ENCODE data around the gene PAPSS1. TPM values are rescaled to one million over a fixed set of nuclear protein-coding genes. Genes with fewer than 3 reads are reported as not detected.

The PAPSS1 gene
- polyA plus RNA-seq, 1 of the 3 experiments (the other 2 are of a cell fraction) = 70.1 TPM

DNA sequence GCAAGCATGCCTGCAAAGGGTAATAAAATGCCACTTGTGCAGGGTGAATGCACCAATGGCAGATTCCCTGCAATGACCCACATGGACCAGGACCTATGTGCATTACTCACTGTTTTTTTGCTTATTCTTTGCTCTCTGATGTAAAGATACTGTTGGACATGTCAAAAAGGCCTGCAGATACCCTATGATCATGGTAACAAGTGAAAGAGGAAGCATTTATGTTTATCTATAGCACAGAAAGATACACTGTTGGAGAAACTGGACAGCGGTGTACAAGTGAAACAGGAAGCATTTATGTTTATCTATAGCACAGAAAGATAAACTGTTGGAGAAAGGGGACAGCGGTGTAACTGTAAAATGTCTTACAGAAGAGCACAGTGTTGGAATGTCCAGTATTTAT is 127.5 kb downstream of the PAPSS1 start:
- H3K9ac ChIP-seq = no peak overlapping the region
- TF ChIP-seq, protein P1, sequence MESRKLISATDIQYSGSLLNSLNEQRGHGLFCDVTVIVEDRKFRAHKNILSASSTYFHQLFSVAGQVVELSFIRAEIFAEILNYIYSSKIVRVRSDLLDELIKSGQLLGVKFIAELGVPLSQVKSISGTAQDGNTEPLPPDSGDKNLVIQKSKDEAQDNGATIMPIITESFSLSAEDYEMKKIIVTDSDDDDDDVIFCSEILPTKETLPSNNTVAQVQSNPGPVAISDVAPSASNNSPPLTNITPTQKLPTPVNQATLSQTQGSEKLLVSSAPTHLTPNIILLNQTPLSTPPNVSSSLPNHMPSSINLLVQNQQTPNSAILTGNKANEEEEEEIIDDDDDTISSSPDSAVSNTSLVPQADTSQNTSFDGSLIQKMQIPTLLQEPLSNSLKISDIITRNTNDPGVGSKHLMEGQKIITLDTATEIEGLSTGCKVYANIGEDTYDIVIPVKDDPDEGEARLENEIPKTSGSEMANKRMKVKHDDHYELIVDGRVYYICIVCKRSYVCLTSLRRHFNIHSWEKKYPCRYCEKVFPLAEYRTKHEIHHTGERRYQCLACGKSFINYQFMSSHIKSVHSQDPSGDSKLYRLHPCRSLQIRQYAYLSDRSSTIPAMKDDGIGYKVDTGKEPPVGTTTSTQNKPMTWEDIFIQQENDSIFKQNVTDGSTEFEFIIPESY (IDR thresholded peaks at IDR 0.05; ENCODE audit: borderline replicate concordance, low read depth) = no peak
- TF ChIP-seq IRF3 (IDR thresholded peaks at IDR 0.05; ENCODE audit: low read depth, low read length) = no peak
- no peak for TF ChIP-seq CHD2 (IDR thresholded peaks at IDR 0.05; ENCODE audit: low read length, partially characterized antibody)
- TF ChIP-seq RXRA (IDR thresholded peaks at IDR 0.05; ENCODE audit: borderline replicate concordance, low read depth) = no peak
- TF ChIP-seq JUND (IDR thresholded peaks at IDR 0.05) = no peak
- no peak for TF ChIP-seq USF2 (IDR thresholded peaks at IDR 0.05; ENCODE audit: borderline replicate concordance, low read depth, low read length)
- no peak for TF ChIP-seq SIN3A (IDR thresholded peaks at IDR 0.05; ENCODE audit: borderline replicate concordance, low read depth, low read length)
- TF ChIP-seq TAF1 (IDR thresholded peaks at IDR 0.05; ENCODE audit: borderline replicate concordance, low read depth, low read length) = no peak
- TF ChIP-seq, protein P2, sequence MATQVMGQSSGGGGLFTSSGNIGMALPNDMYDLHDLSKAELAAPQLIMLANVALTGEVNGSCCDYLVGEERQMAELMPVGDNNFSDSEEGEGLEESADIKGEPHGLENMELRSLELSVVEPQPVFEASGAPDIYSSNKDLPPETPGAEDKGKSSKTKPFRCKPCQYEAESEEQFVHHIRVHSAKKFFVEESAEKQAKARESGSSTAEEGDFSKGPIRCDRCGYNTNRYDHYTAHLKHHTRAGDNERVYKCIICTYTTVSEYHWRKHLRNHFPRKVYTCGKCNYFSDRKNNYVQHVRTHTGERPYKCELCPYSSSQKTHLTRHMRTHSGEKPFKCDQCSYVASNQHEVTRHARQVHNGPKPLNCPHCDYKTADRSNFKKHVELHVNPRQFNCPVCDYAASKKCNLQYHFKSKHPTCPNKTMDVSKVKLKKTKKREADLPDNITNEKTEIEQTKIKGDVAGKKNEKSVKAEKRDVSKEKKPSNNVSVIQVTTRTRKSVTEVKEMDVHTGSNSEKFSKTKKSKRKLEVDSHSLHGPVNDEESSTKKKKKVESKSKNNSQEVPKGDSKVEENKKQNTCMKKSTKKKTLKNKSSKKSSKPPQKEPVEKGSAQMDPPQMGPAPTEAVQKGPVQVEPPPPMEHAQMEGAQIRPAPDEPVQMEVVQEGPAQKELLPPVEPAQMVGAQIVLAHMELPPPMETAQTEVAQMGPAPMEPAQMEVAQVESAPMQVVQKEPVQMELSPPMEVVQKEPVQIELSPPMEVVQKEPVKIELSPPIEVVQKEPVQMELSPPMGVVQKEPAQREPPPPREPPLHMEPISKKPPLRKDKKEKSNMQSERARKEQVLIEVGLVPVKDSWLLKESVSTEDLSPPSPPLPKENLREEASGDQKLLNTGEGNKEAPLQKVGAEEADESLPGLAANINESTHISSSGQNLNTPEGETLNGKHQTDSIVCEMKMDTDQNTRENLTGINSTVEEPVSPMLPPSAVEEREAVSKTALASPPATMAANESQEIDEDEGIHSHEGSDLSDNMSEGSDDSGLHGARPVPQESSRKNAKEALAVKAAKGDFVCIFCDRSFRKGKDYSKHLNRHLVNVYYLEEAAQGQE (IDR thresholded peaks at IDR 0.05; ENCODE audit: low read depth, low read length) = no peak
- TF ChIP-seq USF1 (IDR thresholded peaks at IDR 0.05; ENCODE audit: borderline replicate concordance, low read depth) = no peak
- TF ChIP-seq RAD21 (IDR thresholded peaks at IDR 0.05; ENCODE audit: low read length) = no peak
- TF ChIP-seq FOXM1 (IDR thresholded peaks at IDR 0.05; ENCODE audit: low read depth) = no peak
- TF ChIP-seq GABPA (IDR thresholded peaks at IDR 0.05; ENCODE audit: low read depth) = no peak
- H3F3A ChIP-seq (replicated peaks; ENCODE audit: insufficient read depth) = no peaks in the 10 kb centered on the region
- no peaks in the 10 kb centered on the region for H3K36me3 ChIP-seq (replicated peaks in 1 of 2; ENCODE audit: control insufficient read depth in 1 of 2, insufficient read depth in 2 of 2, low read length in 1 of 2)
- H4K20me1 ChIP-seq (ENCODE audit: insufficient read depth) = no peaks in the 10 kb centered on the region
- no peak overlapping the region for H3K4me3 ChIP-seq (ENCODE audit: low read depth in 2 of 2, low read length in 1 of 2)
- no peak overlapping the region for H3K27ac ChIP-seq (ENCODE audit: low read depth in 2 of 2, low read length in 1 of 2)
- no peak overlapping the region for H2AFZ ChIP-seq (ENCODE audit: low read depth)
- CTCF ChIA-PET = no interaction called here
- H3K4me2 ChIP-seq = no peak overlapping the region
- H3K27me3 ChIP-seq (ENCODE audit: insufficient read depth) = no peaks in the 10 kb centered on the region
- peaks cover 14% of the 10 kb centered on the region for H3K9me3 ChIP-seq
- no peak for DNase-seq
- POLR2A ChIA-PET = no interaction called here
- no peaks in the 10 kb centered on the region for H3K9me2 ChIP-seq
- no peaks in the 10 kb centered on the region for H3K79me2 ChIP-seq (ENCODE audit: insufficient read depth)
- WGBS (ENCODE audit: low lambda C conversion rate) = 44% methylated on average over 2 of the region's 2 CpGs
- no peaks in the 10 kb centered on the region for H3K4me1 ChIP-seq (ENCODE audit: control insufficient read depth in 1 of 2, insufficient read depth in 2 of 2, low read depth in 1 of 2, low read length in 1 of 2)

Data from SK-N-SH (cell line).